ENCODE measurements around the gene SCGB3A1.

GRCh38 chr5:180596115-180596667, 4.9 kb upstream of the SCGB3A1 start:
- TF ChIP-seq EP300 (IDR thresholded peaks at IDR 0.05) (no peak), CTCF (IDR thresholded peaks at IDR 0.05) (no peak), POLR2AphosphoS5 (IDR thresholded peaks at IDR 0.05) (no peak), POLR2A (IDR thresholded peaks at IDR 0.05) (no peak)

All from sigmoid colon (tissue), 4 donors.